ENCODE data around the gene AWAT1. TPM values are rescaled to one million over a fixed set of nuclear protein-coding genes. Genes with fewer than 3 reads are reported as not detected.
"Not testable (repeated sequence)": the region's sequence is repeated elsewhere in the genome, so short reads cannot be mapped to it uniquely, and the experiment has no call there.

The AWAT1 gene
- not detected for polyA plus RNA-seq (ENCODE audit: low read depth in 6 of 6)

DNA sequence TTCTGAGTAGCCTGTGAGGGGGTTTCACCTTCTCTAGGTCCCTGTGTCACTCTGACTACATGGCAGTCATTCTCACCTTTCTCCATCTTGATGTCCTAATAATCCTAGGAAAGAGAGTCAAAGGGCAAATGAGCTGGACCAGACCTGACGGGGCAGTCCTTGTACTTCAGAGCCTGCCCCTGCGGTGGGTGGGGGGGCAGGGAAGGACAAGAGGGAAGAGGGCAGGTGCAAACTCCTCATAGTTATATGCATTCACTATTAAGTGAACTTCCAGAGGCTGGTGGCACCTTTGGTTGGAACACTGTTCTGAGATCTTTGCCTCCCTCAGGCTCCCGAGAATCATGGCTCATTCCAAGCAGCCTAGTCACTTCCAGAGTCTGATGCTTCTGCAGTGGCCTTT is at the start of gene AWAT1:
Gene AWAT1 (plus strand): TSS at position 301 of the 400 bp plus-strand sequence. CDS start 41 bp downstream, at position 342.
- Mint-ChIP-seq H3K36me3 (no peaks in the 10 kb centered on the region), H3K9me3 (peaks cover 0 to 4% (median 0%) of the 10 kb centered on the region in 7 donors), H3K4me1 (no peaks in the 10 kb centered on the region), H3K27ac (peak within 1 kb of the TSS in 2 of 6 donors; percentile 43 to 51), H3K4me3 (no peak within 1 kb of the TSS), H3K27me3 (peaks cover 0 to 10% (median 0%) of the 10 kb centered on the region in 3 donors)
- DNase-seq (no peak), ATAC-seq (ENCODE audit: low read depth in 2 of 2) (no peak)

DNA sequence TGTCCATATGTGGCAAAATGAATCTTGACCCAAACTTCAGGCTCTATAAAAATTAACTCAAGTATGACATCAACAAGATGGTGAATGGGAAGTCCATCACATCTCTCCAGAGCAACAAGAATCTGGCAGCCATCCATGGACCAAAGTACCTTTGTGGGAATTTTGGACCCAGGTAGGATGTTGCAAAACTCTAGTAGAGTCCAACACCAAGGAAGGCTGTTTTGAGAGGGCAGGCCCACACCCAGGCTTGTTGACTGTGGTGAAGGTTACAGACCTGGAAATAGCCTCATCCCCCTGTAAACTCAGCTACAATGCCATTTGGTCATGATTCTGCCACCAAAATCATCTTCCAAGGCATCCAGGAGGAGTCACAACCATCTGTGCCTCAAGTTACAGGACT is 44.2 kb upstream of the AWAT1 start:
- ATAC-seq (ENCODE audit: low read depth in 2 of 2): no peak
- no peaks in the 10 kb centered on the region for H3K4me1 Mint-ChIP-seq
- no peak for DNase-seq

DNA sequence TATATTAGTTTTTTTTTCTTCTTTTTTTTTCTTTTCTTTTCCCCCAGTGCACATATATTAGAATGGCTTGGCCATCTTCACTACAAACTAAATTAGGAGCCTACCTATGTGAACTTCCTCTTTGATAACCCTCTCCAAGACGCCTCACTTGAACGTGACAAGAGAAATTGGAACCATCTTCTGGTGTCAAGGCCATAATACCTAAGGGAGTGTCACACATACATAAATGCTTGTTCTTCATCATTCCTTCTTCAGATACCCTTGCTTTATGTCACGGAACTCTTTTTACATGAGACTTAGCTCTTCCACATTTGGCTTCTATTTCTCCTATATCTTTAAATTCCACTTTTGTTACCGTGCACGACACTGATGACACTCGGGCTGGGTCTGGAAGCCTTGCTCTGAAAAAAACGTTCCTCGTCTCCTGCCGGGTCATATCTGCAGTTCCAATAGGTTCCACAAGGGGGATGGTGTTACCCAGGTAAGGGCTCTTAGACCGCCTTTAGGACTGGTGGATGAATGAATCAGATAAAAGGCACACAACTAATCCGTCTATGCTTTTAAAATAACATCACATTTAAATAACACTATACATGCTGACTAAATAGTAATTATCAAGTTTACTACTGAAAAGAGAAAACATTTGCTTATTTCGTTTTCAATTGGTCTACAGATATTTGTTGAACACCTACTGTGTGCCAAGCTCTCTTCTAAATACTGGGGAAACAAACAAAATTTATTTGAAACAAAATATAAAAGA is 37.3 kb upstream of the AWAT1 start:
- peaks cover 0 to 6% (median 5%) of the 10 kb centered on the region in 3 donors for H3K4me1 Mint-ChIP-seq
- peak; percentile 60 to 66 for ATAC-seq (ENCODE audit: low read depth in 2 of 2)
- H3K4me3 Mint-ChIP-seq: peak overlapping the region in 2 of 8 donors; percentile 26 to 57
- H3K9me3 Mint-ChIP-seq: peaks cover 0 to 5% (median 0%) of the 10 kb centered on the region in 7 donors
- peak overlapping the region in 1 of 6 donors; percentile 4 for H3K27ac Mint-ChIP-seq
- no peaks in the 10 kb centered on the region for H3K27me3 Mint-ChIP-seq
- DNase-seq: peak; percentile 40
- no peaks in the 10 kb centered on the region for H3K36me3 Mint-ChIP-seq

More for the DNA sequence above, 44.2 kb upstream of the AWAT1 start:
- Mint-ChIP-seq H3K36me3 (peaks cover 11 to 12% of the 10 kb centered on the region in 2 donors), H3K27ac (no peak overlapping the region), H3K27me3 (peaks cover 3 to 15% (median 4%) of the 10 kb centered on the region in 3 donors), H3K9me3 (peaks cover 6 to 18% (median 11%) of the 10 kb centered on the region in 7 donors), H3K4me3 (no peak overlapping the region)

DNA sequence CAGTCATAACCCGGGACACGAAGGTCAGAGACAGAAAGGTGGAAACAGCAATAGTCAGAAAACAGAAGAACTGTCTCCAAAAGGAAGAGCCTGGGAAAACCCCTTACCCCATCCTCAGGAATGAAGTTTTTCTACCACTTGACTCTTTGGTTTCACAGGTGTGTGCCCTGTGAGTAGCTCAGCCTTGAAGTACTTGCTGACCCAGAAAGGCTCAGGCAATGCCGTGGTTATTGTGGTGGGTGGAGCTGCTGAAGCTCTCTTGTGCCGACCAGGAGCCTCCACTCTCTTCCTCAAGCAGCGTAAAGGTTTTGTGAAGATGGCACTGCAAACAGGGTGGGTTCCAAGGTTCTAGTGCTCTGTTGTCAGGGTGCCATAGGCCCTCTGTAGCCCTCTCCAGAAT is 32.7 kb upstream of the AWAT1 start:
- Mint-ChIP-seq H3K36me3 (no peaks in the 10 kb centered on the region), H3K4me1 (peaks cover 0 to 6% (median 5%) of the 10 kb centered on the region in 3 donors), H3K27me3 (peaks cover 6 to 14% (median 9%) of the 10 kb centered on the region in 3 donors), H3K9me3 (peaks cover 0 to 4% (median 0%) of the 10 kb centered on the region in 7 donors), H3K4me3 (no peak overlapping the region), H3K27ac (no peak overlapping the region)
- ATAC-seq (ENCODE audit: low read depth in 2 of 2) (no peak), DNase-seq (no peak)

DNA sequence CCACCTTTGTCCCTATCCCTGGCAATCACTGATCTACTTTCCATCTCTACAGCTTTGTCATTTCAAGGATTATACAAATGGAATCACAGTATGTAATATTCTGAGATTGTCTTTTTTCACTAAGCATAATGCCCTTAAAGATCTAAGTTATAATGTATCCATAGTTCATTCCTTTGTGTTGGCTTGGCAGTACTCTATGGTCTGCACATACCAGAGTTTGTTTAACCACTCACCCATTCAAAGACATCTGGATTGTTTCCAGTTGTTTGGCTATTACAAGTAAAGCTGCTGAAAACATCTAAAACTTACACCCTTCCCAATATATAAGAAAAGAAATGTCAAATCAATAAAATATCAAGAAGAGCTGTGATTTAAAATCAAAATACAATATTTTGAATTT is 26.0 kb upstream of the AWAT1 start:
- ATAC-seq (ENCODE audit: low read depth in 2 of 2): no peak

DNA sequence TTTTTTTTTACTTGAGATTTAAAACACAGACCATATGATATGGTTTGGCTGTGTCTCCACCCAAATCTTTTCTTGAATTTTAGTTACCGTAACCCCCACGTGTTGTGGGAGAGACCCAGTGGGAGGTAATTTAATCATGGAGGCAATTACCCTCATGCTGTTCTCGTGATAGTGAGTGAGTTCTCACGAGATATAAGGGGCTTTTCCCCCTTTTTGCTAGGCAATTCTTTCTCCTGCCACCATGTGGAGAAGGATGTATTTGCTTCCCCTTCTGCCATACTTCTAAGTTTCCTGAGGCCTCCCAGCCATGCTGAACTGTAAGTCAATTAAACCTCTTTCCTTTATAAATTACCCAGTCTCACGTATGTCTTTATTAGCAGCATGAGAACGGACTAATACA is 24.9 kb upstream of the AWAT1 start:
- not testable (repeated sequence) for H3K27me3 Mint-ChIP-seq; H3K4me3 Mint-ChIP-seq; H3K27ac Mint-ChIP-seq; DNase-seq; H3K36me3 Mint-ChIP-seq; H3K4me1 Mint-ChIP-seq; ATAC-seq (ENCODE audit: low read depth in 2 of 2)
- H3K9me3 Mint-ChIP-seq: peaks cover 0 to 12% (median 0%) of the 10 kb centered on the region in 7 donors

More for the DNA sequence above, 26.0 kb upstream of the AWAT1 start:
- Mint-ChIP-seq H3K4me1 (no peaks in the 10 kb centered on the region), H3K27ac (no peak overlapping the region), H3K9me3 (peaks cover 0 to 12% (median 2%) of the 10 kb centered on the region in 7 donors), H3K36me3 (no peaks in the 10 kb centered on the region), H3K4me3 (no peak overlapping the region), H3K27me3 (peaks cover 6 to 9% (median 6%) of the 10 kb centered on the region in 3 donors)
- no peak for DNase-seq

DNA sequence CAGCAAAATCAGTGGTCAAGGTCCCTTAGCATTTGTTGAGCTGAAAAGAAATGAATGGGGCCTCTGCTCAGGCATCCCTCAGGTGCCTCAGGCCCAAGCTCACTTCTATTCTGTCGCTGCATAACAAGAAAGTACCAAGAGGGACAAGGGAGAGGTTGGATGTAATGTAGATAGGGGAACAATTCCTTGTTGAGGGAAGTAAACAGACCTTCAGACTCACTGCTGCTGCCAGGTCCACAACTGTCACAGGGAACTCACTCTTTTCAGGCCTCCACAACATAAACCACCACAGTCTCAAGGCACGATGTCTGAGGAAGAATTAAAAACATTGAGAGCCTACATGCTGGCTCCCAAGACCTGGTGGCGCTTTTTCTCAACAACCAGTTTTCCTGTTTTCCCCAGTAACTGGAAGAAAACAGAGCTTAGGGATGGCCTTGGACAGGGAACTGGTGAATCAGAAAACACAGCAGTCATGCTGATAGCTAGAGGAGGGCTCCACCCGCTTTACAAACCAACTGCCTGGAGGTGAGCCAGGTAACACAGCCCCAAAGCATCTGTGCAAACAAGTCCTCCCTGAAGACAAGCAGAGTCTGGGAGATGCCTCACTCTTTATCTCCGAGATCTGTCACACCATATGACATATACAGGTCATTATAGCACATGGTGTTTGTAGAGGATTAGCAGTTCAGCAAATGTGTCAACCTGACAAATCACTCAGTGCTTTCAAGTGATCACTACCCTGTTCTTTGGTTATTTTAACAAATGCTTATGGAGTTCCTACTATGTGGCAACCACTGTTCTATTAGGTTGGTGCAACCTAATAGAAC is 14.3 kb upstream of the AWAT1 start:
- Mint-ChIP-seq H3K9me3 (no peaks in the 10 kb centered on the region), H3K27me3 (peaks cover 0 to 5% (median 0%) of the 10 kb centered on the region in 3 donors), H3K4me3 (no peak overlapping the region), H3K4me1 (no peaks in the 10 kb centered on the region), H3K36me3 (no peaks in the 10 kb centered on the region), H3K27ac (no peak overlapping the region)
- no peak for ATAC-seq (ENCODE audit: low read depth in 2 of 2)
- DNase-seq: no peak

DNA sequence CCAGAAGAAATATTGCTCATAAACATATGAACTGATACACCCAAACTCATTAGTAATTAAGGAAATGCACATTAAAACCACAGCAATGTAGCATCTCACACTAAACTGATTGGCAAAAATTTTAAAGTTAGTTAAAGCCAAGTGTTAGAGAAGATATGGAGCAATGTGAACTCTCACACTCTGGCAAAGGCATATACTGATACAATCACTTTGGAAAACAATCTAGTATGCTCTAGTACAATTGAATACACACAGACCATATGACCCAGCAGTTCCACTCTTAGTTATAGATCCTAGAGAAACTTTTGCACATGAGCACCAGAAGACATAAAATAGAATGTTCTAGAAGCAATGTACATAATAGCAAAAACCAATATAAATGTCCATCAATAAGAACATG is 8.4 kb upstream of the AWAT1 start:
- H3K27me3 Mint-ChIP-seq: no peaks in the 10 kb centered on the region
- no peak overlapping the region for H3K4me3 Mint-ChIP-seq

DNA sequence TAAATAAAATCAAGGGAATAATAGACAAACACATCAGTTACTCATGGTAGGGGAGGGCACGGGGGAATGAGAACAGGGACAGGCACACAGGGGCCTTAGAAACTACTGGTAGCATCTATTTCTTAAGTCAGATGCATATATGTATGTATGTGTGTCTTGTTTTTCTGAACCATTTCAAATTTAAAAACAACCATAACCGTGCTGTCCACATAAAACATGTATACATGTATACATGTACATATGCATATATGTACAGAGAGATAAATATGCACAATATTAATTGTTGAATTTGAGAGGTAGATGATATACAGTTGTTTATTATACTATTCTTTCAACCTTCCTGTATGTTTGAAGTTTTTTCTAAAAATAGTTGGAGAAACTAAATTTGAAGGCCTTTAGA is 7.8 kb upstream of the AWAT1 start:
- Mint-ChIP-seq H3K9me3 (no peaks in the 10 kb centered on the region), H3K4me1 (no peaks in the 10 kb centered on the region), H3K36me3 (no peaks in the 10 kb centered on the region), H3K4me3 (no peak overlapping the region), H3K27ac (no peak overlapping the region), H3K27me3 (no peaks in the 10 kb centered on the region)
- DNase-seq (no peak), ATAC-seq (ENCODE audit: low read depth in 2 of 2) (no peak)

More for the DNA sequence above, 8.4 kb upstream of the AWAT1 start:
- Mint-ChIP-seq H3K4me1 (no peaks in the 10 kb centered on the region), H3K27ac (no peak overlapping the region), H3K9me3 (no peaks in the 10 kb centered on the region), H3K36me3 (no peaks in the 10 kb centered on the region)
- DNase-seq (no peak), ATAC-seq (ENCODE audit: low read depth in 2 of 2) (no peak)

DNA sequence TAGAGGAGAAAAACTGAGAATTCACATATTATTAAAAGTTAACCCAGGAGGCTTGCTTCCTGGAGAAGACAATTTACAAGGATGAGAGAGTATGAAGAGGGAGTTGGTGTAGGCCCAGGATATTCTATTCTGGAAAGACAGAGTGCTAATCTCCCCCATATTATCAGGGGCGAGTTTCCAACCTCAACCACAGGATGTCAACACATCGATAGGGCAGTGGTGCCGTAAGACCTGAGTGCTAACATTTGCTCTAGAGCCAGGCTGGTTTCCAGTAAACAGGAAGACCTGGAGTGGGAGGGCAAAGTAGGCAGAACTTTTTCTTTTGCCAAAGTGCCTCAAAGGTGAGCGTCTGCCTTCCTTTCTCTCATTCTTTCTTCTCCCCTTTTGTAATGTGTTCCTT is 2.8 kb upstream of the AWAT1 start:
- Mint-ChIP-seq H3K4me3 (no peak overlapping the region), H3K27me3 (peaks cover 0 to 10% (median 0%) of the 10 kb centered on the region in 3 donors), H3K9me3 (peaks cover 0 to 4% (median 0%) of the 10 kb centered on the region in 7 donors), H3K4me1 (no peaks in the 10 kb centered on the region), H3K27ac (no peak overlapping the region), H3K36me3 (no peaks in the 10 kb centered on the region)
- ATAC-seq (ENCODE audit: low read depth in 2 of 2) (no peak), DNase-seq (no peak)

DNA sequence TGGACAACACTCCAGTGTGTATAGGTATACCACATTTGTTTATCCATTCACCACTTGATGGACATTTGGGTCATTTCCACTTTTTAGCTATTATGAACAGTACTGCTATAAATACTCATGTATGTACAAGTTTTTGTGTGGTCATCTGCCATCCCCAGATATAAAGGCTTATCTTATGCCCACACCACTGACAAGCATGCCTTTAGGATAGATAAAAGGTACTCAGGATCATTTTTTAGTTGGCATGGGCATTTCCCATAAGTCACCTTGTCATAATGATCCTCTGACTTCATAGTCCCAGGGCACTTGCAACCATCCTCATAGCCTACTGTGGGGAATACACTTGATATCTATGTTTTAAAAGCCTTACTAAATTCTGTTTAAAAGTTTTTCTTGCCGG is 6.3 kb downstream of the AWAT1 start:
- Mint-ChIP-seq H3K4me3 (no peak overlapping the region), H3K36me3 (no peaks in the 10 kb centered on the region), H3K9me3 (no peaks in the 10 kb centered on the region), H3K27ac (no peak overlapping the region), H3K4me1 (no peaks in the 10 kb centered on the region), H3K27me3 (peaks cover 0 to 4% (median 0%) of the 10 kb centered on the region in 3 donors)
- DNase-seq: no peak
- no peak for ATAC-seq (ENCODE audit: low read depth in 2 of 2)

DNA sequence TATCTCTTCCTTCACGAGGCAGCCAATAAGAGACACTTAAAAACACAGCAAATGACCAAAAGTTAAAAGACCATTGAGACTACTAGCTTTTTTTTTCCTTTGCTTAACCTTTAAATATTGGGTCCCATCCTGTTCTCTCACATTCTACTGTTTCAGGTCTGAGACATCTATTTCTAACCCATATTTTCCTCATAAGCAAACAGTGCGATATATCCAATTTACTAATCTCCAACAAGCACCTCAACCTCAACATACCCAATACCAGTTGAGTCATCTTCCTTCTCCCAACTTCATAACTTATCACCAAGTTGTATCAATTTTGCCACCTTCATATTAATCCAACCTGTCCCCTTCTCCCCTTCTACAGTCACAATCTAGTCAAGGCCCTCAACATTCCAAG is 7.0 kb downstream of the AWAT1 start:
- Mint-ChIP-seq H3K9me3 (no peaks in the 10 kb centered on the region), H3K27ac (no peak overlapping the region), H3K4me1 (no peaks in the 10 kb centered on the region), H3K36me3 (no peaks in the 10 kb centered on the region), H3K27me3 (peaks cover 0 to 4% (median 0%) of the 10 kb centered on the region in 3 donors), H3K4me3 (no peak overlapping the region)
- no peak for ATAC-seq (ENCODE audit: low read depth in 2 of 2)
- no peak for DNase-seq

DNA sequence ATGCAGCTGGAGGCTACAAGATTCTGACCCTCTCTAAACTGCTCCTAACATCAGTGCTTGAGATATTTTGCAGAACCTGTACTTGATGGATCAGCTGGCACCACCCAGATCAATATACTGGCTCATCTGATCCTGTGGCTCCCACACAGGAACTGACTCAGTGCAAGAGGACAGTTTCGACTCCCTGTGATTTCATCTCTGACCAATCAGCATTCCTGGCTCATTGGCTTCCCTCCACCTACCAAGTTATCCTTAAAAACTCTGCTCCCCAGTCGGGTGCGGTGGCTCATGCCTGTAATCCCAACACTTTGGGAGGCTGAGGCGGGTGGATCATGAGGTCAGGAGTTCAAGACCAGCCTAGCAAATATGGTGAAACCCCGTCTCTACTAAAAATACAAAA is 9.1 kb downstream of the AWAT1 start:
- H3K4me1 Mint-ChIP-seq; H3K27me3 Mint-ChIP-seq; DNase-seq; ATAC-seq (ENCODE audit: low read depth in 2 of 2); H3K27ac Mint-ChIP-seq; H3K9me3 Mint-ChIP-seq; H3K4me3 Mint-ChIP-seq; H3K36me3 Mint-ChIP-seq: not testable (repeated sequence)

DNA sequence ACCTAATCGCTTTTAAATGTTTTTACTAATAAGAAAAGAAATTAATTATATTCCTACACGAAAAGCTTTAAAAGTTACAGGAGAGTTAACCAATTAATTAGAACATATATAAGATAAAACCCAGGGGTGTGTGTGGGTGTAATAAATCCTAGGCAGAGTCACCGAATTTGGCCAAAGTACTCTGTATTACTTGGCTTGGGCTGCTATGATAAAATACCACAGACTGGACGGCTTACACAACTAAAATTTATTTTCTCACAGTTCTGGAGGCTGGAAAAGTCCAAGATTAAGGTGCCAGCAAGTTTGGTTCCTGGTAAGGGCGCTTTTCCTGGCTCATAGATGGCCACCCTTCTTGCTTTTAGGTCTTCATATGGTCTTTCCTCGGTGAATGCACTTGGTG is 10.4 kb downstream of the AWAT1 start:
- DNase-seq (no peak), ATAC-seq (ENCODE audit: low read depth in 2 of 2) (no peak)
- H3K27me3 Mint-ChIP-seq: peaks cover 0 to 4% (median 0%) of the 10 kb centered on the region in 3 donors
- no peak overlapping the region for H3K27ac Mint-ChIP-seq
- H3K4me3 Mint-ChIP-seq: no peak overlapping the region
- H3K9me3 Mint-ChIP-seq: no peaks in the 10 kb centered on the region
- H3K36me3 Mint-ChIP-seq: no peaks in the 10 kb centered on the region
- H3K4me1 Mint-ChIP-seq: no peaks in the 10 kb centered on the region
